SK-N-SH (cell line): ENCODE results near the gene LHX5. TPM values are rescaled to one million over a fixed set of nuclear protein-coding genes. Genes with fewer than 3 reads are reported as not detected.

Experiments used
- CTCF ChIA-PET: fragments of 300-600, 350-600 bp; formaldehyde crosslinking; extraction: SDS; loops from one replicate; lab custom pipeline; 2021; lab: Yijun Ruan, JAX
- POLR2A ChIA-PET: fragments of 350-600 bp; sonication (Branson Sonifier 250); formaldehyde crosslinking; extraction: SDS; loops from one replicate; lab custom pipeline; 2020; ENCODE audit warnings: antibody characterized with exemption, inconsistent platforms; lab: Yijun Ruan, JAX
- DNase-seq: peaks from one replicate; pipeline ENCODE4 v3.0.0; 2012
- H2AFZ ChIP-seq: fragments of 200-600 bp; sonication (generic); 2 replicates; pipeline ENCODE4 v1.8.1; 2016; ENCODE audit warnings: antibody characterized with exemption, mild to moderate bottlenecking, low read depth
- H3F3A ChIP-seq: fragments of 200-600 bp; sonication (generic); replicated peaks from 2 replicates; pipeline ENCODE3; 2016; ENCODE audit warnings: antibody characterized with exemption, mild to moderate bottlenecking; ENCODE audit not compliant: insufficient read depth
- H3K27ac ChIP-seq, 2 experiments: fragments of 200-500 bp in 1 of 2; fragments of 200-600 bp in 1 of 2; sonication (Bioruptor generic) in 1 of 2; sonication (generic), shearing (Covaris generic) in 1 of 2; 2 replicates each; pipeline versions ENCODE4 v1.5.1 to v1.6.1; 2014 to 2016; ENCODE audit warnings: low read depth in 2 of 2, inconsistent platforms in 1 of 2, low read length in 1 of 2, mild to moderate bottlenecking in 1 of 2, mixed read lengths in 1 of 2
- H3K27me3 ChIP-seq: fragments of 200-600 bp; sonication (generic), shearing (Covaris generic); 2 replicates; pipeline ENCODE4 v1.6.1; 2016; ENCODE audit warnings: mixed run types; ENCODE audit not compliant: insufficient read depth
- H3K36me3 ChIP-seq, 2 experiments: fragments of 200-500 bp in 1 of 2; fragments of 200-600 bp in 1 of 2; sonication (Bioruptor generic) in 1 of 2; sonication (generic) in 1 of 2; replicated peaks in 1 of 2; 2 replicates each; pipeline versions ENCODE3 to v1.5.1; 2014 to 2016; ENCODE audit warnings: low read length in 1 of 2, mild to moderate bottlenecking in 1 of 2; ENCODE audit not compliant: insufficient read depth in 2 of 2, control insufficient read depth in 1 of 2
- H3K4me1 ChIP-seq, 2 experiments: fragments of 200-500 bp in 1 of 2; fragments of 200-600 bp in 1 of 2; sonication (Bioruptor generic) in 1 of 2; sonication (generic), shearing (Covaris generic) in 1 of 2; 2 replicates each; pipeline versions ENCODE4 v1.5.1 to v1.6.1; 2014 to 2016; ENCODE audit warnings: low read depth in 1 of 2, low read length in 1 of 2, mixed run types in 1 of 2; ENCODE audit not compliant: insufficient read depth in 2 of 2, control insufficient read depth in 1 of 2
- H3K4me2 ChIP-seq: fragments of 200-600 bp; sonication (generic), shearing (Covaris generic); 2 replicates; pipeline ENCODE4 v1.6.1; 2017; ENCODE audit warnings: mixed run types
- H3K4me3 ChIP-seq, 2 experiments: fragments of 200-500 bp in 1 of 2; fragments of 200-600 bp in 1 of 2; sonication (Bioruptor generic) in 1 of 2; sonication (generic), shearing (Covaris generic) in 1 of 2; 2 replicates each; pipeline versions ENCODE4 v1.5.1 to v1.8.1; 2014 to 2016; ENCODE audit warnings: low read depth in 2 of 2, inconsistent platforms in 1 of 2, low read length in 1 of 2, mild to moderate bottlenecking in 1 of 2, mixed read lengths in 1 of 2, moderate library complexity in 1 of 2
- H3K79me2 ChIP-seq: fragments of 200-600 bp; sonication (generic); 2 replicates; pipeline ENCODE4 v1.8.1; 2017; ENCODE audit warnings: mild to moderate bottlenecking; ENCODE audit not compliant: insufficient read depth
- H3K9ac ChIP-seq: fragments of 200-600 bp; sonication (generic); 2 replicates; pipeline ENCODE4 v1.6.1; 2017; ENCODE audit warnings: mixed run types
- H3K9me2 ChIP-seq: fragments of 200-600 bp; sonication (generic); 2 replicates; pipeline ENCODE4 v1.6.1; 2017; ENCODE audit warnings: mixed run types
- H3K9me3 ChIP-seq: fragments of 200-600 bp; sonication (generic); 2 replicates; pipeline ENCODE4 v1.6.1; 2017; ENCODE audit warnings: mixed run types, mild to moderate bottlenecking, moderate library complexity
- H4K20me1 ChIP-seq: fragments of 200-600 bp; sonication (generic); 2 replicates; pipeline ENCODE4 v1.6.1; 2017; ENCODE audit warnings: mild to moderate bottlenecking, mixed run types; ENCODE audit not compliant: insufficient read depth
- FOXJ3 ChIP-seq: sonication (generic); formaldehyde crosslinking; IDR thresholded peaks from 2 replicates; pipeline ENCODE4 v1.5.1; 2020; ENCODE audit warnings: mild to moderate bottlenecking, missing genetic modification reagents
- FOXM1 ChIP-seq: IDR thresholded peaks from 2 replicates; pipeline ENCODE4 v1.4.0; 2012; ENCODE audit warnings: low read depth, mild to moderate bottlenecking
- GABPA ChIP-seq: IDR thresholded peaks from 2 replicates; pipeline ENCODE4 v1.4.0; 2012; ENCODE audit warnings: low read depth, mild to moderate bottlenecking
- GATA2 ChIP-seq: sonication (generic); formaldehyde crosslinking; IDR thresholded peaks from 2 replicates; pipeline ENCODE4 v1.5.0; 2020; ENCODE audit warnings: mild to moderate bottlenecking, missing genetic modification reagents
- IRF3 ChIP-seq: fragments of 150-350 bp; IDR thresholded peaks from 2 replicates; pipeline ENCODE4 v1.6.1; 2016; ENCODE audit warnings: mild to moderate bottlenecking, low read depth, low read length
- MEF2A ChIP-seq: IDR thresholded peaks from 2 replicates; pipeline ENCODE4 v1.4.0; 2012; ENCODE audit warnings: low read depth, borderline replicate concordance
- PBX3 ChIP-seq: IDR thresholded peaks from 2 replicates; pipeline ENCODE4; 2012
- RCOR1 ChIP-seq: fragments of 150-350 bp; IDR thresholded peaks from 2 replicates; pipeline ENCODE4 v1.6.1; 2017; ENCODE audit warnings: antibody characterized with exemption, low read length
- REST ChIP-seq: IDR thresholded peaks from 2 replicates; pipeline ENCODE4 v1.6.1; 2012; ENCODE audit warnings: mild to moderate bottlenecking, low read depth, low read length, moderate library complexity
- SMC3 ChIP-seq: IDR thresholded peaks from 2 replicates; pipeline ENCODE4 v1.6.1; 2012; ENCODE audit warnings: low read depth, low read length, improper control_type of control experiment
- TCF12 ChIP-seq: IDR thresholded peaks from 2 replicates; pipeline ENCODE4 v1.4.0; 2012
- USF2 ChIP-seq: fragments of 150-350 bp; IDR thresholded peaks from 2 replicates; pipeline ENCODE4 v1.6.1; 2017; ENCODE audit warnings: antibody characterized with exemption, low read length, low read depth, borderline replicate concordance
- ZBTB33 ChIP-seq: IDR thresholded peaks from 2 replicates; pipeline ENCODE4 v1.4.0; 2012; ENCODE audit warnings: low read depth, borderline replicate concordance
- WGBS: methylation state at CpG from one replicate; pipeline ENCODE4 v1.1.6; 2017; ENCODE audit warnings: low lambda C conversion rate; 5-methylcytosine and 5-hydroxymethylcytosine counted together
- polyA plus RNA-seq, 3 experiments: library from polyadenylated mRNA; depleted of rRNA; stranded (reverse); fragments of >200 nt; gene quantifications; 2 replicates each; pipeline ENCODE4 v1.2.3, GENCODE V29; 2012

Gene LHX5
- polyA plus RNA-seq, 1 of the 3 experiments (the other 2 are of a cell fraction): not detected

- Histone ChIP-seq H2AFZ (no peak overlapping the region), H3K9ac (peak overlapping the region; percentile 90), H3K9me2 (no peaks in the 10 kb centered on the region), H3K79me2 (peaks cover 10% of the 10 kb centered on the region), H3K4me3 (peak overlapping the region; percentile 54 to 73), H3F3A (no peaks in the 10 kb centered on the region), H4K20me1 (no peaks in the 10 kb centered on the region), H3K9me3 (no peaks in the 10 kb centered on the region), H3K27me3 (no peaks in the 10 kb centered on the region), H3K36me3 (no peaks in the 10 kb centered on the region), H3K27ac (peak overlapping the region in 1 of 2 experiments; percentile 64; a peak in 3 of 4 replicates), H3K4me1 (peaks cover 0 to 5% of the 10 kb centered on the region in 2 experiments; a peak in 1 of 4 replicates), H3K4me2 (peak overlapping the region; percentile 98)
- DNase-seq: no peak
- ChIA-PET POLR2A (interaction anchor here (0.5 to 1.0 kb wide), 2 partner anchors 34 to 88 kb away, joined by 3 read pairs; partner anchors contain the start of gene SLC8B1), CTCF (interaction anchor here (1.5 to 4.7 kb wide), 2 partner anchors 201 to 227 kb away, joined by 3 to 42 read pairs; partner anchors contain the start of gene TPCN1)
- no peak for TF ChIP-seq MEF2A
- TF ChIP-seq SMC3: no peak
- TF ChIP-seq TCF12: no peak
- no peak for TF ChIP-seq PBX3
- no peak for TF ChIP-seq USF2
- no peak for TF ChIP-seq GATA2 (CRISPR knock-in tag)
- no peak for TF ChIP-seq ZBTB33
- no peak for TF ChIP-seq REST
- TF ChIP-seq FOXJ3 (CRISPR knock-in tag): no peak
- no peak for TF ChIP-seq RCOR1
- no peak for TF ChIP-seq FOXM1
- no peak for TF ChIP-seq GABPA
- no peak for TF ChIP-seq IRF3
- WGBS: 80% methylated on average over 6 of the region's 6 CpGs
Observed at GRCh38 chr12:113422886-113423669, 48.6 kb downstream of the LHX5 start.
